GM12875 (cell line): ENCODE results near the gene SOX13.

ENCODE experiments used
- H3K4me3 ChIP-seq: one replicate; pipeline ENCODE4 v1.5.1; 2011; ENCODE audit warnings: low read depth, low read length, control low read depth
- CTCF ChIP-seq: IDR thresholded peaks from 2 replicates; pipeline ENCODE4 v1.5.1; 2011; ENCODE audit warnings: low read depth, mild to moderate bottlenecking, control low read depth, inconsistent platforms, low read length, moderate library complexity, borderline replicate concordance; ENCODE audit not compliant: insufficient read depth

The SOX13 gene

GRCh38 chr1:204080163-204080903 lies 7.4 kb downstream of the SOX13 start:
- no peak overlapping the region for H3K4me3 ChIP-seq
- TF ChIP-seq CTCF = no peak

GRCh38 chr1:204081164-204081790 lies 8.4 kb downstream of the SOX13 start:
- H3K4me3 ChIP-seq = no peak overlapping the region
- TF ChIP-seq CTCF = no peak

- TF ChIP-seq CTCF = no peak
- no peak overlapping the region for H3K4me3 ChIP-seq
Observed at GRCh38 chr1:204081791-204082513, 9.0 kb downstream of the SOX13 start.

GRCh38 chr1:204083491-204083890 lies 10.6 kb downstream of the SOX13 start:
- H3K4me3 ChIP-seq = no peak overlapping the region
- TF ChIP-seq CTCF = no peak

- H3K4me3 ChIP-seq = no peak overlapping the region
- no peak for TF ChIP-seq CTCF
Observed at GRCh38 chr1:204084247-204084772, 11.4 kb downstream of the SOX13 start.

GRCh38 chr1:204085876-204086275 lies 13.0 kb downstream of the SOX13 start:
- H3K4me3 ChIP-seq = no peak overlapping the region
- no peak for TF ChIP-seq CTCF
